ENCODE measurements around the gene MIEN1.
A peak's percentile ranks its signal among the peaks of the same experiment; 100 is the strongest.

MIEN1 gene

GRCh38 chr17:39694593-39694992, 35.7 kb downstream of the MIEN1 start:
- no peak for DNase-seq

- no peak for DNase-seq
These were observed 41.4 kb downstream of the MIEN1 start for GRCh38 chr17:39688945-39689344.

- no peak for DNase-seq
These were observed 41.9 kb downstream of the MIEN1 start for GRCh38 chr17:39688475-39688835.

- peak; percentile 94 for DNase-seq
These were observed 42.5 kb downstream of the MIEN1 start, which contains the start of gene PGAP3 for GRCh38 chr17:39687546-39688474. PGAP3 (minus strand) TSS chr17:39688057; CDS start chr17:39688014, 43 bp downstream.

DNA sequence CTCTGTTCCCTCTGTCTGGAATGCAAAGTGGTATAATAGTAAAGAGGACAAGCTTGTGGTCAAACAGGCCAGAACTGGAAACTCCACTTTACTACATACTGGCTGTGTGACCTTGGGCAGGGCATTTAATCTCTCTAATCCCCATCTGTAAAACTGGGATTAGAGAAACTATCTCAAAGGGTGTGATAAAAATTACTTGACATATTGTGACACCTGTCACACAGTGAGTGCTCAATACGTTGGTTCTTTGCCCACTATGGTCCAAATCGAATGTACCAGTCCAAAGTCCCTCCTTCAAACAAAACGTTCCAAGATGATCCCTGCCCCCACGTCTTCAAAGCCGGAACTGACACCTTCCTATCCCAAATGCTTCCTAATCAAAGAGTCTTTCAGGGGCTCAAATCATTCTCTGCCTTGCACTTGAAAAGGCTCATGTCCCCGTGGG, 43.2 kb downstream of the MIEN1 start:
- no peak for DNase-seq

GRCh38 chr17:39684369-39685192, 45.8 kb downstream of the MIEN1 start:
- DNase-seq = no peak

DNA sequence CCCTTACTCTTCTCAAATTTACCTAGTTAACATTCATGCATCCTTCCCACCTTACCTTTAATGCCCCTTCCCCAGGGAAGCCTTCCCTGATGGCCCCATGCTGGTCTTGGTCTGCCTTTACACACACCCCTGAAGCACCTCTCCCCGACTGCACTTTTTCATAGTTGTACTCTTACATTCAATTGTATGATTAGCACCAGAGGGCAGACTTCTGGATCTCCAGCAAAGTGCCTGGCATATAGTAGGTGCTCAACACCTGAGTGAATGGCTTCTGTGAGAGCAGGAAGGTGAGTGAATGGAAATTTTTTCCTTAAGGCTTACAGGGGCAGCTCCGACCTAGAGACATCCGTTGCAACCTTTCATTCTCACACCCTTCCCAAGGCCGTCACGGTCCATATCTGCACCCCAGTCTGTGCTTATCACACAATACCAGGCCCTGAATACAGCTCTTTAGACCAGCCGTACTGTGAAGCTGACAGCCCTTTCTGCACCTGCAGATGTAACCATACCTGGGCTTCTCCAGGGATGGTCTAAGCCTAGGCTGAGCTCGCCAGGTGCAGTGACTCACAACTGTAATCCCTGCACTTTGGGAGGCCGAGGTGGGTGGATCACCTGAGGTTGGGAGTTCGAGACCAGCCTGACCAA, 46.9 kb downstream of the MIEN1 start:
- no peak for DNase-seq

DNA sequence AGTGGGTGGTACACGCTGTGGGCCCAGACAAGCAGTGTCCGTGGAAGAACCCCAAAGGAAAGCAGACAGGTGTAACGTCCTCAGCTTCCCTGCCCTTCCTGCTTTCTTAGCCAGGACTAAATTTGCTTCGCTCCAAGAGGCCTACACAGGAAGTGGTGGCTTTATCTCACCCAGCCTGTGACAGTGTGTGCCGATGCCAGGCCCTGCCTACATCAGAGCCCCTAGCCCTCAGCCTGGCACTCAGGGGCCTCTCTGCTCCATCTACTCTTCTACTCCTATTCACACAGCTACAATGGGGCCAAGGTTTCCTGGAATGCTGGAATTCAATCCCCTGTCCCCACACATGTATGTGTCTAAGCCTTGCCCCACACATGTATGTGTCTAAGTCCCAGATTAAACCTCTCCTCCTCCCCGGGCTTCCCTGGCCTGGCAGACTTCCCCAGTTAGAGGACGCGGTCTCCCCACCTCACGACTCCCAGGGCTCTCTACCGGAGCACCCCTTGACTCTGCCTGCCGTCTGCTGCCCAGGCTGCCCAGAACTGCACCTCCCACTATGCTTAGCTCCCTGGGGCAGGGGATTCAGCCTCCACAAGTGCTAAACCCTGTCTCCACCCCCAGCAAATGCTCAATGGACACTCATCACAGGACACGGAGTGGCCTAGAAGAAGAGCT, 50.7 kb downstream of the MIEN1 start:
- DNase-seq = no peak
